ENCODE measurements around the gene LRRC8E.
"Not testable (repeated sequence)": the region's sequence is repeated elsewhere in the genome, so short reads cannot be mapped to it uniquely, and the experiment has no call there.

The LRRC8E gene

GRCh38 chr19:7921967-7922835 lies 33.9 kb downstream of the LRRC8E start:
- DNase-seq: no peak

- no peak for DNase-seq
Measured at GRCh38 chr19:7922836-7923195, 34.5 kb downstream of the LRRC8E start.

- DNase-seq: no peak
Measured at GRCh38 chr19:7923295-7924191, 35.2 kb downstream of the LRRC8E start.

- DNase-seq: no peak
Measured at GRCh38 chr19:7924241-7924640, 35.9 kb downstream of the LRRC8E start.

- DNase-seq: no peak
Measured at GRCh38 chr19:7924651-7925170, 36.4 kb downstream of the LRRC8E start.

GRCh38 chr19:7925171-7925851 lies 37.0 kb downstream of the LRRC8E start:
- DNase-seq: peak; percentile 84

GRCh38 chr19:7926021-7926726 lies 37.9 kb downstream of the LRRC8E start, which contains the start of gene CTXN1:
CTXN1 (minus strand) TSS chr19:7926135; CDS start chr19:7925538, 597 bp downstream.
- peak; percentile 77 for DNase-seq

GRCh38 chr19:7926727-7927604 lies 38.7 kb downstream of the LRRC8E start:
- no peak for DNase-seq

GRCh38 chr19:7927605-7928333 lies 39.5 kb downstream of the LRRC8E start:
- no peak for DNase-seq

- no peak for DNase-seq
Measured at GRCh38 chr19:7928334-7928706, 40.0 kb downstream of the LRRC8E start.

- DNase-seq: peak; percentile 62
Measured at GRCh38 chr19:7928741-7929701, 40.7 kb downstream of the LRRC8E start.

GRCh38 chr19:7930030-7930429 lies 41.7 kb downstream of the LRRC8E start:
- DNase-seq: not testable (repeated sequence)

GRCh38 chr19:7930765-7931164 lies 42.5 kb downstream of the LRRC8E start:
- DNase-seq: no peak

GRCh38 chr19:7931221-7932061 lies 43.1 kb downstream of the LRRC8E start:
- DNase-seq: no peak

GRCh38 chr19:7932276-7932929 lies 44.1 kb downstream of the LRRC8E start:
- DNase-seq: no peak

GRCh38 chr19:7932930-7933300 lies 44.6 kb downstream of the LRRC8E start:
- DNase-seq: no peak

- DNase-seq: no peak
Measured at GRCh38 chr19:7933411-7933810, 45.1 kb downstream of the LRRC8E start.

Data from RPMI8226 (cell line).